HepG2 (cell line): Measurements from ENCODE around the gene THUMPD2. TPM values are rescaled to one million over a fixed set of nuclear protein-coding genes. Genes with fewer than 3 reads are reported as not detected.

ENCODE experiments used
- ATAC-seq: fragments of 200-7000 bp; cut with Tn5 transposase; 3 replicates; pipeline ENCODE4 v1.9.1; 2020; ENCODE audit warnings: mild to moderate bottlenecking, moderate library complexity
- BruUV-seq: library from RNA; stranded (reverse); fragments of 400-500 nt; replicated peaks from 2 replicates; lab custom pipeline; 2021; lab: Mats Ljungman, UMichigan
- CTCF ChIA-PET: fragments of 300-600 bp; formaldehyde crosslinking; extraction: SDS; loops from one replicate; lab custom pipeline; 2021; ENCODE audit warnings: low total read pairs, inconsistent platforms, low intra/inter-chr PET ratio; lab: Yijun Ruan, JAX
- POLR2A ChIA-PET: fragments of 350-600 bp; sonication (Branson Sonifier 250); formaldehyde crosslinking; loops from one replicate; lab custom pipeline; 2020; ENCODE audit warnings: antibody characterized with exemption, inconsistent platforms; lab: Yijun Ruan, JAX
- DNase-seq: peaks from one replicate; pipeline ENCODE4 v3.0.0-alpha.2; 2015; ENCODE audit warnings: low spot score
- FAIRE-seq: peaks from 3 replicates; lab custom pipeline; 2011; peaks lifted over from hg19 to GRCh38; lab: Jason Lieb, UNC
- H2AFZ ChIP-seq: one replicate; pipeline ENCODE4 v1.6.1; 2011; ENCODE audit warnings: low read length, inconsistent platforms
- H3K27ac ChIP-seq: fragments of 300-600 bp; 3 replicates; pipeline ENCODE4 v1.8.0; 2011; ENCODE audit warnings: mixed run types, mild to moderate bottlenecking, mixed read lengths, low read length, inconsistent platforms; ENCODE audit not compliant: insufficient read depth; ENCODE audit errors: extremely low read length
- H3K27me3 ChIP-seq, 2 experiments: fragments of 200-600 bp in 1 of 2; 2 replicates in 1 of 2; 3 replicates in 1 of 2; pipeline versions ENCODE4 v1.6.0 to v1.8.0; 2011; ENCODE audit warnings: low read length in 2 of 2, mild to moderate bottlenecking in 2 of 2, moderate library complexity in 2 of 2, inconsistent platforms in 1 of 2; ENCODE audit not compliant: insufficient read depth in 2 of 2, control insufficient read depth in 1 of 2
- H3K36me3 ChIP-seq, 2 experiments: fragments of 200-600 bp in 1 of 2; replicated peaks in 1 of 2; 2 replicates in 1 of 2; 3 replicates in 1 of 2; pipeline versions ENCODE4 v1.5.1 to v1.8.0; 2011; ENCODE audit warnings: low read length in 2 of 2, inconsistent platforms in 1 of 2; ENCODE audit not compliant: insufficient read depth in 2 of 2, control insufficient read depth in 1 of 2
- H3K4me1 ChIP-seq: 2 replicates; pipeline ENCODE4 v1.5.1; 2012; ENCODE audit warnings: low read length, inconsistent platforms; ENCODE audit not compliant: insufficient read depth
- H3K4me2 ChIP-seq: 2 replicates; pipeline ENCODE4 v1.6.0; 2011; ENCODE audit warnings: low read depth, low read length, inconsistent platforms
- H3K4me3 ChIP-seq, 3 experiments: fragments of 200-600 bp in 1 of 3; sonication (generic), shearing (Covaris generic) in 1 of 3; replicated peaks in 1 of 3; 2 replicates each; pipeline ENCODE4 v1.5.1; 2011 to 2016; ENCODE audit warnings: low read length in 3 of 3, inconsistent platforms in 2 of 3, low read depth in 2 of 3, mild to moderate bottlenecking in 2 of 3, control low read depth in 1 of 3, mixed read lengths in 1 of 3; ENCODE audit not compliant: insufficient read depth in 1 of 3
- H3K79me2 ChIP-seq: one replicate; pipeline ENCODE4 v1.6.1; 2011; ENCODE audit warnings: low read length, inconsistent platforms; ENCODE audit not compliant: insufficient read depth
- H3K9ac ChIP-seq: 2 replicates; pipeline ENCODE4 v1.6.0; 2011; ENCODE audit warnings: mild to moderate bottlenecking, low read depth, low read length, inconsistent platforms; ENCODE audit not compliant: insufficient read depth
- H3K9me3 ChIP-seq: 2 replicates; pipeline ENCODE4 v1.5.1; 2012; ENCODE audit warnings: mild to moderate bottlenecking, low read length
- H4K20me1 ChIP-seq: 2 replicates; pipeline ENCODE4 v1.6.0; 2011; ENCODE audit warnings: inconsistent platforms, mild to moderate bottlenecking, low read length, moderate library complexity; ENCODE audit not compliant: insufficient read depth
- ARID2 ChIP-seq: sonication (generic); formaldehyde crosslinking; IDR thresholded peaks from 2 replicates; pipeline ENCODE4 v1.8.1; 2022; ENCODE audit warnings: mild to moderate bottlenecking, missing genetic modification reagents, borderline replicate concordance
- CBX2 ChIP-seq, 2 experiments: fragments of 200-600 bp in 1 of 2; sonication (generic); formaldehyde crosslinking in 1 of 2; IDR thresholded peaks; 2 replicates each; pipeline versions ENCODE4 v1.7.0 to v1.8.1; 2018 to 2022; ENCODE audit warnings: low read depth in 2 of 2, low read length in 1 of 2, mild to moderate bottlenecking in 1 of 2, missing genetic modification reagents in 1 of 2
- ESRRA ChIP-seq: sonication (generic); formaldehyde crosslinking; IDR thresholded peaks from 2 replicates; pipeline ENCODE4 v1.5.1; 2020; ENCODE audit warnings: mild to moderate bottlenecking, low read depth, missing genetic modification reagents
- FOXM1 ChIP-seq: sonication (generic); formaldehyde crosslinking; IDR thresholded peaks from 2 replicates; pipeline ENCODE4 v1.5.0; 2020; ENCODE audit warnings: missing genetic modification reagents
- FOXP1 ChIP-seq, 2 experiments: fragments of 450-650 bp in 1 of 2; IDR thresholded peaks; 2 replicates each; pipeline ENCODE4 v1.6.1; 2017 to 2018; ENCODE audit warnings: antibody characterized with exemption in 1 of 2
- MIER3 ChIP-seq: IDR thresholded peaks from 2 replicates; pipeline ENCODE4 v1.6.1; 2016; ENCODE audit warnings: missing compliant biosample characterization, borderline replicate concordance
- NFIC ChIP-seq: IDR thresholded peaks from 2 replicates; pipeline ENCODE4 v1.6.1; 2012; ENCODE audit warnings: mild to moderate bottlenecking, low read length, inconsistent platforms
- REXO4 ChIP-seq: sonication (generic); formaldehyde crosslinking; IDR thresholded peaks from 2 replicates; pipeline ENCODE4 v1.8.0; 2022; ENCODE audit warnings: missing genetic modification reagents, mild to moderate bottlenecking, borderline replicate concordance
- SIX4 ChIP-seq: sonication (generic); formaldehyde crosslinking; IDR thresholded peaks from 2 replicates; pipeline ENCODE4 v1.4.0; 2020; ENCODE audit warnings: missing genetic modification reagents
- SMC3 ChIP-seq: IDR thresholded peaks from 2 replicates; pipeline ENCODE4 v1.6.1; 2011; ENCODE audit warnings: low read length, improper control_type of control experiment
- TCF12 ChIP-seq, 2 experiments: fragments of 450-650 bp in 1 of 2; sonication (generic) in 1 of 2; formaldehyde crosslinking in 1 of 2; IDR thresholded peaks; 2 replicates each; pipeline versions ENCODE4 v1.6.1 to v1.8.0; 2017 to 2022; ENCODE audit warnings: antibody characterized with exemption in 1 of 2, mild to moderate bottlenecking in 1 of 2, missing genetic modification reagents in 1 of 2, moderate library complexity in 1 of 2
- ZC3H4 ChIP-seq: sonication (generic); formaldehyde crosslinking; IDR thresholded peaks from 2 replicates; pipeline ENCODE4 v1.4.0; 2020; ENCODE audit warnings: missing genetic modification reagents, borderline replicate concordance
- ZNF451 ChIP-seq: sonication (generic); formaldehyde crosslinking; IDR thresholded peaks from 2 replicates; pipeline ENCODE4 v1.5.0; 2020; ENCODE audit warnings: mild to moderate bottlenecking, missing genetic modification reagents
- WGBS: methylation state at CpG from one replicate; pipeline ENCODE4 v1.1.6; 2017; ENCODE audit warnings: low lambda C conversion rate; 5-methylcytosine and 5-hydroxymethylcytosine counted together
- in situ Hi-C: cut with HindIII; loops from 2 replicates; pipeline ENCODE4 v1.10.0; 2017; ENCODE audit warnings: low pct_unique_long_range_greater_than_20kb; ENCODE audit not compliant: extremely low pct_ligation_motif_present
- intact Hi-C: fragments of 100-400 bp; cut with micrococcal nuclease; formaldehyde crosslinking; loops from one replicate; pipeline ENCODE4 v1.10.0; 2022; ENCODE audit not compliant: unreplicated experiment
- polyA plus RNA-seq, 8 experiments: library from polyadenylated mRNA; depleted of rRNA in 3 of 8; stranded (reverse) in 7 of 8; unstranded in 1 of 8; fragments of >200 nt; fragmentation: Illumina TruSeq in 4 of 8; extraction: Trizol in 4 of 8; gene quantifications; 2 replicates each; pipeline versions ENCODE4 v1.2.1 to v1.2.3, GENCODE V29; 2011 to 2016; ENCODE audit warnings: low read depth in 4 of 8, missing spikeins in 1 of 8, mixed read lengths in 1 of 8; ENCODE audit not compliant: insufficient read depth in 1 of 8
- total RNA-seq, 5 experiments: library from RNA; depleted of rRNA; stranded (reverse); fragments of >200 nt; fragmentation: Illumina TruSeq; extraction: Trizol; gene quantifications; 2 replicates each; pipeline ENCODE4 v1.2.3, GENCODE V29; 2016; ENCODE audit warnings: low read depth in 1 of 5
- TF ChIP-seq, protein P1 (sequence below): fragments of 450-650 bp; IDR thresholded peaks from 2 replicates; pipeline ENCODE4 v1.6.1; 2017
- TF ChIP-seq, protein P2 (sequence below): sonication (generic); formaldehyde crosslinking; conservative IDR thresholded peaks from 2 replicates; pipeline ENCODE4 v1.4.0; 2020; ENCODE audit warnings: missing genetic modification reagents
- TF ChIP-seq, protein P3 (sequence below): sonication (generic); formaldehyde crosslinking; IDR thresholded peaks from 2 replicates; pipeline ENCODE4 v1.4.0; 2020; ENCODE audit warnings: missing genetic modification reagents

Gene THUMPD2
- total and polyA plus RNA-seq, 2 of the 13 experiments (the other 11 are each of a cell fraction or from before 2014, with no cell fraction given) = 11.8 to 15.6 TPM

DNA sequence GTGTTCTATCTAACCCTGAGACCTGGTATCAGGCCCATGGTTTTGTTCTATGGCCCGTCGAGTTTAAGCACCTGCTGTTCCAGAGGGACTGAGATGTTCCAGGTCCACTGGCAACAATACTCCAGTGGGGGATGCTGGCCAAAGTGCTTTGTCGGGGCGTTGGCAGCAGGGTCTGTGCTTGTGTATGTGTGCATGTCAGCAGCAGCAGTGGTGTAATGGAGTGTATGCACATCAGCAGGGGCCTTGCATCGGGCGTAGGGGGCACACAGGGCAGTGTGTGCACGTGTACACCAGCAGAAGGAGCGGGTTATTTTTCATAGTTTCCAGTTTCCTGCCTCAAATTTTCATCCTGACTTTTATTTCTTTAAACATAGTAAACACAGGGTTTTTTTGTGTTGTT, 37.8 kb upstream of the THUMPD2 start:
- no peak overlapping the region for H3K4me2 ChIP-seq
- H4K20me1 ChIP-seq = no peaks in the 10 kb centered on the region
- H3K79me2 ChIP-seq = no peaks in the 10 kb centered on the region
- H3K9ac ChIP-seq = no peak overlapping the region
- POLR2A ChIA-PET = no interaction called here
- H3K9me3 ChIP-seq = no peaks in the 10 kb centered on the region
- H3K4me1 ChIP-seq = no peaks in the 10 kb centered on the region
- BruUV-seq = no TSS peak
- H3K27me3 ChIP-seq = peaks cover 0 to 13% of the 10 kb centered on the region in 2 experiments; a peak in 1 of 5 replicates
- DNase-seq (no peak), FAIRE-seq (no peak), ATAC-seq (no peak)
- CTCF ChIA-PET = no interaction called here
- TF ChIP-seq NFIC (no peak), ESRRA (CRISPR knock-in tag) (no peak), MIER3 (CRISPR knock-in tag) (no peak), ARID2 (CRISPR knock-in tag) (no peak), SMC3 (no peak), TCF12 (IDR thresholded peaks at IDR 0.05) (no peak), TCF12 (CRISPR knock-in tag; IDR thresholded peaks at IDR 0.05) (no peak)
- TF ChIP-seq, protein P1, sequence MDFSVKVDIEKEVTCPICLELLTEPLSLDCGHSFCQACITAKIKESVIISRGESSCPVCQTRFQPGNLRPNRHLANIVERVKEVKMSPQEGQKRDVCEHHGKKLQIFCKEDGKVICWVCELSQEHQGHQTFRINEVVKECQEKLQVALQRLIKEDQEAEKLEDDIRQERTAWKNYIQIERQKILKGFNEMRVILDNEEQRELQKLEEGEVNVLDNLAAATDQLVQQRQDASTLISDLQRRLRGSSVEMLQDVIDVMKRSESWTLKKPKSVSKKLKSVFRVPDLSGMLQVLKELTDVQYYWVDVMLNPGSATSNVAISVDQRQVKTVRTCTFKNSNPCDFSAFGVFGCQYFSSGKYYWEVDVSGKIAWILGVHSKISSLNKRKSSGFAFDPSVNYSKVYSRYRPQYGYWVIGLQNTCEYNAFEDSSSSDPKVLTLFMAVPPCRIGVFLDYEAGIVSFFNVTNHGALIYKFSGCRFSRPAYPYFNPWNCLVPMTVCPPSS = no peak
- intact Hi-C loops (no loop called here), in situ Hi-C loops (no loop called here)
- no peak overlapping the region for H3K27ac ChIP-seq
- no peaks in the 10 kb centered on the region for H3K36me3 ChIP-seq
- 3% methylated on average over 8 of the region's 8 CpGs for WGBS
- H2AFZ ChIP-seq = no peak overlapping the region
- H3K4me3 ChIP-seq = no peak overlapping the region

DNA sequence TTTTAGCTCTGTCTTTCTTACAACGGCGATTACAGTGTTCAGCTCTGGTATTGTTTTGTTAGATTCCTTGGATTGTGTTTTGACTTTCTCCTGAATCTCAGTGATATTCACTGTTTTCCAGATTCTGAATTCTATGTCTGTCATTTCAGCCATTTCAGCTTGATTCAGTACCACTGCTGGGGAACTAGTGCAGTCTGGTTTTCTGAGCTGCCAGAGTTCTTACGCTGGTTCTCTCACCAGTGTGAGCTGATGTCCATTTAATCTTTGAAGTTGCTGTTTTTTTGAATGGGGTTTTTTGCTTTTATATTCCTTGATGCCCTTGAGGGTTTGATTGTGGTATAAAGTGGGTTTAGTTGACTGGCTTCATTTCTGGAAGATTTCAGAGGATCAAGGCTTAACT, 37.4 kb upstream of the THUMPD2 start:
- POLR2A ChIA-PET = no interaction called here
- CTCF ChIA-PET = no interaction called here
- no peak for TF ChIP-seq FOXM1
- no peak for TF ChIP-seq ZNF451 (CRISPR knock-in tag)
- TF ChIP-seq, protein P2, sequence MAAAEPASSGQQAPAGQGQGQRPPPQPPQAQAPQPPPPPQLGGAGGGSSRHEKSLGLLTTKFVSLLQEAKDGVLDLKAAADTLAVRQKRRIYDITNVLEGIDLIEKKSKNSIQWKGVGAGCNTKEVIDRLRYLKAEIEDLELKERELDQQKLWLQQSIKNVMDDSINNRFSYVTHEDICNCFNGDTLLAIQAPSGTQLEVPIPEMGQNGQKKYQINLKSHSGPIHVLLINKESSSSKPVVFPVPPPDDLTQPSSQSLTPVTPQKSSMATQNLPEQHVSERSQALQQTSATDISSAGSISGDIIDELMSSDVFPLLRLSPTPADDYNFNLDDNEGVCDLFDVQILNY = no peak
- no peak for TF ChIP-seq REXO4 (CRISPR knock-in tag)
- TF ChIP-seq SIX4 = no peak
- TF ChIP-seq, protein P3, sequence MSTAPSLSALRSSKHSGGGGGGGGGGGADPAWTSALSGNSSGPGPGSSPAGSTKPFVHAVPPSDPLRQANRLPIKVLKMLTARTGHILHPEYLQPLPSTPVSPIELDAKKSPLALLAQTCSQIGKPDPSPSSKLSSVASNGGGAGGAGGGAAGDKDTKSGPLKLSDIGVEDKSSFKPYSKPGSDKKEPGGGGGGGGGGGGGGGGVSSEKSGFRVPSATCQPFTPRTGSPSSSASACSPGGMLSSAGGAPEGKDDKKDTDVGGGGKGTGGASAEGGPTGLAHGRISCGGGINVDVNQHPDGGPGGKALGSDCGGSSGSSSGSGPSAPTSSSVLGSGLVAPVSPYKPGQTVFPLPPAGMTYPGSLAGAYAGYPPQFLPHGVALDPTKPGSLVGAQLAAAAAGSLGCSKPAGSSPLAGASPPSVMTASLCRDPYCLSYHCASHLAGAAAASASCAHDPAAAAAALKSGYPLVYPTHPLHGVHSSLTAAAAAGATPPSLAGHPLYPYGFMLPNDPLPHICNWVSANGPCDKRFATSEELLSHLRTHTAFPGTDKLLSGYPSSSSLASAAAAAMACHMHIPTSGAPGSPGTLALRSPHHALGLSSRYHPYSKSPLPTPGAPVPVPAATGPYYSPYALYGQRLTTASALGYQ (CRISPR knock-in tag) = no peak
- TF ChIP-seq CBX2 (IDR thresholded peaks at IDR 0.05; ENCODE audit: low read depth, low read length) = no peak
- TF ChIP-seq CBX2 (CRISPR knock-in tag; IDR thresholded peaks at IDR 0.05; ENCODE audit: low read depth) = no peak
- TF ChIP-seq ZC3H4 (CRISPR knock-in tag) = no peak
- no peak for TF ChIP-seq FOXP1 (IDR thresholded peaks at IDR 0.05)
- TF ChIP-seq FOXP1 (CRISPR knock-in tag; IDR thresholded peaks at IDR 0.05) = no peak

More for the DNA sequence above, 37.4 kb upstream of the THUMPD2 start:
- ATAC-seq (no peak), DNase-seq (no peak), FAIRE-seq (no peak)
- no peak overlapping the region for H3K4me3 ChIP-seq
- 28% methylated on average over 3 of the region's 3 CpGs for WGBS
- no peaks in the 10 kb centered on the region for H3K79me2 ChIP-seq
- no peaks in the 10 kb centered on the region for H4K20me1 ChIP-seq
- H3K9me3 ChIP-seq = no peaks in the 10 kb centered on the region
- in situ Hi-C loops = no loop called here
- no peak overlapping the region for H3K4me2 ChIP-seq
- peaks cover 0 to 13% of the 10 kb centered on the region in 2 experiments; a peak in 1 of 5 replicates for H3K27me3 ChIP-seq
- H3K4me1 ChIP-seq = no peaks in the 10 kb centered on the region
- H3K27ac ChIP-seq = no peak overlapping the region
- no peak overlapping the region for H2AFZ ChIP-seq
- no peak overlapping the region for H3K9ac ChIP-seq
- BruUV-seq = no TSS peak
- intact Hi-C loops = no loop called here
- H3K36me3 ChIP-seq = no peaks in the 10 kb centered on the region
